Thoracic aorta (tissue), 2 donors: ENCODE data around the gene PXK. TPM values are rescaled to one million over a fixed set of nuclear protein-coding genes. Genes with fewer than 3 reads are reported as not detected.

Experiments
- ATAC-seq: fragments of 150-250 bp; one replicate; pipeline ENCODE4 v1.8.0; 2017; ENCODE audit warnings: low read depth; ENCODE audit not compliant: insufficient number of reproducible peaks, low FRiP score
- DNase-seq: peaks from one replicate; pipeline ENCODE4 v3.0.0-alpha.2; 2020; ENCODE audit warnings: low spot score
- H3K27ac ChIP-seq, 2 donors: fragments of 200-600 bp; sonication (generic); 1 replicate in 1 of 2; 2 replicates in 1 of 2; pipeline ENCODE4 v1.5.1; 2016; ENCODE audit warnings: mild to moderate bottlenecking in 2 of 2, moderate library complexity in 2 of 2
- H3K27me3 ChIP-seq: fragments of 200-600 bp; sonication (generic); replicated peaks from 2 replicates; pipeline ENCODE4 v1.6.0; 2016; ENCODE audit warnings: mild to moderate bottlenecking; ENCODE audit not compliant: insufficient read depth
- H3K36me3 ChIP-seq: fragments of 200-600 bp; sonication (generic); one replicate; pipeline ENCODE4 v1.5.1; 2016
- H3K4me1 ChIP-seq, 2 donors: fragments of 200-600 bp; sonication (generic); 1 replicate in 1 of 2; 2 replicates in 1 of 2; pipeline versions ENCODE4 v1.5.1 to v1.6.0; 2016; ENCODE audit warnings: low read depth in 2 of 2, mild to moderate bottlenecking in 1 of 2; ENCODE audit not compliant: control insufficient read depth in 1 of 2
- H3K4me3 ChIP-seq: fragments of 200-600 bp; sonication (generic); 2 replicates; pipeline ENCODE4 v1.5.1; 2016; ENCODE audit warnings: mild to moderate bottlenecking
- H3K9me3 ChIP-seq: fragments of 200-600 bp; sonication (generic); 2 replicates; pipeline ENCODE4 v1.5.1; 2016
- CTCF ChIP-seq: fragments of 200-600 bp; sonication (generic); IDR thresholded peaks from one replicate; pipeline ENCODE4 v1.5.1; 2019; ENCODE audit warnings: antibody characterized with exemption
- total RNA-seq, 2 donors: library from RNA; depleted of rRNA; stranded (reverse); fragments of >200 nt; gene quantifications; one replicate each; pipeline versions ENCODE4 v1.1.0 to v1.2.3, GENCODE V29; 2016

The PXK gene
- total RNA-seq, 2 donors from 2014 or later, result 22.1 to 34.2 TPM

GRCh38 chr3:58359621-58360020 lies 26.9 kb downstream of the PXK start:
- DNase-seq (no peak), ATAC-seq (no peak)
- H3K9me3 ChIP-seq, result no peaks in the 10 kb centered on the region
- H3K4me3 ChIP-seq, result no peak overlapping the region
- no peak overlapping the region for H3K27ac ChIP-seq
- no peaks in the 10 kb centered on the region for H3K36me3 ChIP-seq
- no peaks in the 10 kb centered on the region for H3K27me3 ChIP-seq
- no peak for TF ChIP-seq CTCF
- H3K4me1 ChIP-seq, result peaks cover 0 to 6% of the 10 kb centered on the region in 2 donors

GRCh38 chr3:58361866-58362265 lies 29.2 kb downstream of the PXK start:
- Histone ChIP-seq H3K9me3 (no peaks in the 10 kb centered on the region), H3K4me3 (no peak overlapping the region), H3K27me3 (no peaks in the 10 kb centered on the region), H3K4me1 (no peaks in the 10 kb centered on the region), H3K36me3 (no peaks in the 10 kb centered on the region), H3K27ac (no peak overlapping the region)
- TF ChIP-seq CTCF, result no peak
- ATAC-seq (no peak), DNase-seq (no peak)

GRCh38 chr3:58366699-58367098 lies 34.0 kb downstream of the PXK start:
- no peaks in the 10 kb centered on the region for H3K4me1 ChIP-seq
- H3K36me3 ChIP-seq, result no peaks in the 10 kb centered on the region
- TF ChIP-seq CTCF, result no peak
- no peaks in the 10 kb centered on the region for H3K9me3 ChIP-seq
- DNase-seq (no peak), ATAC-seq (no peak)
- no peak overlapping the region for H3K4me3 ChIP-seq
- no peak overlapping the region for H3K27ac ChIP-seq
- H3K27me3 ChIP-seq, result no peaks in the 10 kb centered on the region

- Histone ChIP-seq H3K36me3 (no peaks in the 10 kb centered on the region), H3K4me1 (no peaks in the 10 kb centered on the region)
- DNase-seq, result no peak
Observed at GRCh38 chr3:58369038-58369437, 36.3 kb downstream of the PXK start.

GRCh38 chr3:58369876-58370275 lies 37.2 kb downstream of the PXK start:
- H3K36me3 ChIP-seq, result no peaks in the 10 kb centered on the region
- H3K9me3 ChIP-seq, result no peaks in the 10 kb centered on the region
- TF ChIP-seq CTCF, result no peak
- H3K4me1 ChIP-seq, result no peaks in the 10 kb centered on the region
- ATAC-seq, result no peak
- H3K4me3 ChIP-seq, result no peak overlapping the region
- DNase-seq, result no peak
- no peaks in the 10 kb centered on the region for H3K27me3 ChIP-seq
- no peak overlapping the region for H3K27ac ChIP-seq

More at GRCh38 chr3:58369038-58369437, 36.3 kb downstream of the PXK start:
- Histone ChIP-seq H3K27me3 (no peaks in the 10 kb centered on the region), H3K4me3 (no peak overlapping the region), H3K27ac (no peak overlapping the region), H3K9me3 (no peaks in the 10 kb centered on the region)
- no peak for ATAC-seq
- TF ChIP-seq CTCF, result no peak
